Measurements from ENCODE around the gene PVALEF.
"Not testable (repeated sequence)": the region's sequence is repeated elsewhere in the genome, so short reads cannot be mapped to it uniquely, and the experiment has no call there.

The PVALEF gene

DNA sequence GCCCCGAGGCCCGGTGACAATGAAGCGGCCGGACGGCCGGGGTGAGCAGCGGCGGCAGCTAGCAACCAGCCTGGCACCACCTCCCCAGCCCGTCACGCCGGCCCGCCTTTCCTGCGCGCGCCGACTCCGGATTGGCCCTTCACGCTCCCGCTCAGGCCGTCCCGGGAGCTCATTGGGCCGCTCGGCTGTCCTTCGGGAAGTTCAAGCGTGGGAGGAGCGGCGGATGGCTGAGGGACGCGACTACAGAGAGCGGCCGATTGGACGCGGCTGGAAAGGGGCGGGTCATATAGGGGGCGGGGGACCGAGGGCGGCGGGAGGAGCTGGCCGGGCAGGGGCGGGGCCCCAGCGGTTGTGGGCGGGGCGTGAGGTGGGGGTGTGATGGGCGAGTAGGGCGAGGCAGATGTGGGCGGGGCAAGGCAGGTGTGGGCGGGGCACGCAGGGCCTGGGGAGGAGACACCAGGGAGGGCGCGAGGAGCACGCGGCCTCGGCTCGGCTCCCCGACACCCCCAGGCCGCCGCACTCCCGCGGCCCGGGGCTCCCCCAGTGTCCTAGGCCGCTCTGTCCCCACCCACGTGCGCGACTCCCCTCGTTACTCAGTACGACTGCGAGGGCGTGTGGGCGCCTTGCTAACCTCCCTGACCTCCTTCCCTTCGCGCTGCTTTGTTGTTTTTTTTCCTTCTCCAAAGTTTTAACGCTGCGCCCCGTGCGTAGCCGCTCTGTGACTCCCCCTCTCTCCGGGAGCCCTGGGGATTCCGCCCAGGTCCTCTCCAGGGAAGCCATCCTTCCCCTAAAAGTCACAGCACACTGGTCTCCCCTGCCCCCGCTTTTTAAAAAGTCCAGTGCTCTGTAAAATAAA lies 57.8 kb downstream of the PVALEF start, which contains the start of gene CEP131:
TSS of gene CEP131 (minus strand) at position 60 of the 856 bp plus-strand sequence. CDS start 2,909 bp downstream, outside the sequence.
- FAIRE-seq, result no peak

DNA sequence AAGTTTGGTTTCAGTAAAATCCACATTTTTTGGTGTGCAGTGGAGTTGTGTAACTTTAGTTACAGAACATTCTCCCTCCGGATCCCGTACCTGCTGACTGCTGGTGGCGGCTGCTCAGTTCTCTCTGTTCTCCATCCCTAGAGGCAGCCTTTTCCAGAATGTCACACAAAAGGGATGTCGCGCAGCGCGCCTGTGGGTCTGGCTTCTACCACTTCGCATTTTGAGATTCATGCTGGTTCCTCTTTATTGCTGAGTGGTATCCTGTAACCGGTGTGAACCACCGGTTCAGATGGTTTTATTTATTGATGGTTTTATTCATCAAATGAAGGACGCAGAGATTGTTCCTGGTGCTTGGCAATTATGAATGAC lies 58.4 kb downstream of the PVALEF start:
- FAIRE-seq, result no peak

DNA sequence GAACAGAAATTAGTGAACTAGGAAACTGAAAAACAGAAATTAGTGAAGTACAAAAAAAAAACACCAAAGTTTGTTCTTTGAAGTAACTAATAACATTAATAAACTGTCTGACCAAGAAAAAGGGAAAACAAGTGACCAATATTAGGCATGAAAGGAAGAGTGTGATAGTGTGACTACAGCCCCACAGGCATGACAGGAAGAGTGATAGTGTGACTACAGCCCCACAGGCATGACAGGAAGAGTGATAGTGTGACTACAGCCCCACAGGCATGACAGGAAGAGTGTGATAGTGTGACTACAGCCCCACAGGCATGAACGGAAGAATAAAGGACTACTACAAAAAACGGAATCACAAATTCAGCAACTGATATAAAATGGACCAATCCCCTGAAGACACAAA lies 62.3 kb downstream of the PVALEF start:
- FAIRE-seq, result not testable (repeated sequence)

DNA sequence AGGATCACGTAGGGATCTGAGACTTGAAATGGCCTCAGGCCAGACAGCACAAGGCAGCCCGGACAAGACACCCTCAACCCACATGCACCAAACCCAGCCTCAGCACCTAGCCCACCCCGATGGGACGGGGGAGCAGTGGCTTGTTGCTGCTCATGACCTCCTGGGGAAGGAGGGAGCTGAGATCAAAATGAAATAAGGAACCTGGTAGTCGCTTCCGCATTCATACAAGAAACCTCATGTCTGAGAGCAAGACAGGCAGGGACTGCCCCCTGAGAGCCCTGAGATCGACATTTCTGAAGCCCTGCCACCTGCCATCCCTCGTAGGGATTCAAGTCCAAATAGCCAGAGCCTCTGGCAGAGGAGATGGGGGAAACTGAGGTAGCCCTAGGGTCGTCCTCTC lies 63.1 kb downstream of the PVALEF start:
- FAIRE-seq, result no peak

- FAIRE-seq, result no peak
These were observed 63.7 kb downstream of the PVALEF start for GRCh38 chr17:81228834-81229665.

- FAIRE-seq, result no peak
These were observed 64.3 kb downstream of the PVALEF start for GRCh38 chr17:81229666-81229920.

DNA sequence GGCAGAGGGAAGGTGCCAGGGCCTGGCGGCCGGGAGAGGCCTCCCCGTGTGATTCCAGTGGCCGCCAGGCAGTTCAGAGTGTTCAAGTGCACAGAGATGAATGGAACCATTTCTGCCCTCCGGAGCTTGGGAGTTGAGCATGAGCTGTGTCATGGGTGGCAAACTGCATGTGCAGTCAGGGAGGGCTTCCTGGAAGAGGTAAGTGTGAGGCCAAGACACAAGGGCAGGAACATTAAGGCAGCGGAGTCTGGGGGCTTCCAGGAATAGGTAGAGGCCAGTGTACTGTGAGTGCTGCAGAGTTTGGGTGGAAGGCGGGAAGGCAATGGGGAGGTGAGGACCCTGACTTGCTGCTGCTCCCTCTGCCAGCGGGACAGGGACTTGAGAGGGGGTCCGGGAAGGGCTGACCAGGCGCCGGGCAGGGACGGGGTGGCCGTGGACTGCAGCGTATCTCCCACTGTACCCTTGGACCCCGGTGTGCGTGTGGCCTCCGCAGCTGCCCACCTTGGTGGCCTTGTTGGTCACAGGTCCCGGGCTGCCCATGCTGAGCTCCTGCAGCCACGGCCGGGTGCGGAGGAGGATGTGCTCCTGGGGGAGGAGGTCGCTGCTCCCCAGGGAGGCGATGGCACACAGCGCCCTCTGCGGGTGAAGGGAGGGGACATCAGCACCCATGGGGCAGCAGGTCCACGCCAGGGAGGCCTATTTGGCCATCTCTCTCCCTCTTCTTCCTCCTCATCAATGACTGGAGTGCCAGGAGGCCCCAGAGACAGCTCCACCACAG lies 64.9 kb downstream of the PVALEF start:
- no peak for FAIRE-seq

- no peak for FAIRE-seq
These were observed 65.9 kb downstream of the PVALEF start for GRCh38 chr17:81231121-81231645.

DNA sequence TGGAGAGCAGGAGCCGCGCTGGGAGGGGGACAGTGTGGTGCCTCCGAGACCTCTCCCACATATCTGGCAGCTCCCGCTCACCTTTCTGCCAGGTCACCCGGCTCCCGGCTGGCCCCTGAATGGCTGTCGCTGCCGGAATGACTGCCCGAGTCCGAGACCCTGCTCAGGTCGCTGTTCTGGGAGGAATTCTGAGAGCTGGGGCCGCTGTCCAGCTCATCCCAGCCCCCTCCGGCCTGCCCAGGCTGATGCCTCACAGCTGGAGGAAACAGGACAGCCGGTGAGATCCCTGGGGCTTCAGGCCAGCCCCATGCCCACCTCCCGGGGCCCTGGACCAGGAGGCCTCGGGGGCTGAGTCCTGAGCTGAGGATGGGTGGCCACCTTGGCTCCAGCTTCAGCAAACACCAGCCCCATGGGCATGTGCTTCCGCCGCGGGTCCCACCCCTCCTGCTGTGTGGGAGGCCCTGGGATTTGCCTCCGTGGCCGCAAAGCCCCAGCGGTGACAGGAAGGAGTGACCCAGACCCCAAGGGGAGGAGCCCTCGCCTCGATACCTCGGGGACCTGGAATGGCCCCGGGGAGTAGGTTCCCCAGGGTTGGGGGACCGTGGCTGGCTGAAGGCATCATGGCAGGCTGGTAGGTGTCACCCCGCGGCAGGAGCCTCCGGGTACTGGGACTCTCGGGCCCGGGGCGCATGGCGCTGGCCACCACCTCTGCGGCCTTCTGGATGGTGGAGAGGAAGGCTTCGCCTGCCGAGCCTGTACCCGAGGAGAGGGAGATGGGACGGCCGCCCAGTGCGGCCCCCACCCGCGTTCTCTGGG lies 66.7 kb downstream of the PVALEF start:
- FAIRE-seq, result no peak

All from TTC549 (cell line).